ENCODE measurements around the gene BRMS1.

DNA sequence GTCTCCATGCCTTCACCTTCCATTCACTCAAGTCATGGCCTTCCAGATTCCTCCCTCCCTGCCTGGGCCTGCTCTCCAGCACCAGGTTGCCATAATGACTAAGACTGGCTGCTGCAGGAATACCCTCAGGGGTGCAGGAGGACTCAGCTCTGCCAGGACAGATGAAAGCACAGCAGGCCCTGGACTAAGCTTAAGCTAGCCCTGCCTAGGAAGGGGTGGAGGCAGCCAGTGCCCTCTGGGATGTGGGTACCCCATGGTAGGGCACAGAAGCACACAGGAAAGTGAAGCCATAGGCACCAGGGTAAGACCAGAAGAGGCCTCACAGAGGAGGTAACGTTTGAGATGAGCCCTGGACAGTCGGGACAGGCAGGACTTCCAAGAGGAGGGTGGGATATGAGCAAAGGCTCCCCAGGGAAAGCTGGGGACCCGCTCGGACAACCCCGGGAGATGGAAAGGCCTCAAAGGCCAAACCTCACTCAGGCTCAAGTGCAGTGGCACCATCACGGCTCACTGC lies 5.7 kb downstream of the BRMS1 start:
- TF ChIP-seq, protein P1, sequence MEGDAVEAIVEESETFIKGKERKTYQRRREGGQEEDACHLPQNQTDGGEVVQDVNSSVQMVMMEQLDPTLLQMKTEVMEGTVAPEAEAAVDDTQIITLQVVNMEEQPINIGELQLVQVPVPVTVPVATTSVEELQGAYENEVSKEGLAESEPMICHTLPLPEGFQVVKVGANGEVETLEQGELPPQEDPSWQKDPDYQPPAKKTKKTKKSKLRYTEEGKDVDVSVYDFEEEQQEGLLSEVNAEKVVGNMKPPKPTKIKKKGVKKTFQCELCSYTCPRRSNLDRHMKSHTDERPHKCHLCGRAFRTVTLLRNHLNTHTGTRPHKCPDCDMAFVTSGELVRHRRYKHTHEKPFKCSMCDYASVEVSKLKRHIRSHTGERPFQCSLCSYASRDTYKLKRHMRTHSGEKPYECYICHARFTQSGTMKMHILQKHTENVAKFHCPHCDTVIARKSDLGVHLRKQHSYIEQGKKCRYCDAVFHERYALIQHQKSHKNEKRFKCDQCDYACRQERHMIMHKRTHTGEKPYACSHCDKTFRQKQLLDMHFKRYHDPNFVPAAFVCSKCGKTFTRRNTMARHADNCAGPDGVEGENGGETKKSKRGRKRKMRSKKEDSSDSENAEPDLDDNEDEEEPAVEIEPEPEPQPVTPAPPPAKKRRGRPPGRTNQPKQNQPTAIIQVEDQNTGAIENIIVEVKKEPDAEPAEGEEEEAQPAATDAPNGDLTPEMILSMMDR (IDR thresholded peaks at IDR 0.05), result no peak
- TF ChIP-seq POLR2A (IDR thresholded peaks at IDR 0.05) (no peak), POLR2AphosphoS5 (IDR thresholded peaks at IDR 0.05) (no peak)
